Measurements from ENCODE around the gene VMP1. TPM values are rescaled to one million over a fixed set of nuclear protein-coding genes. Genes with fewer than 3 reads are reported as not detected.
A peak's percentile ranks its signal among the peaks of the same experiment; 100 is the strongest.
"Not testable (repeated sequence)": the region's sequence is repeated elsewhere in the genome, so short reads cannot be mapped to it uniquely, and the experiment has no call there.

The VMP1 gene
- total RNA-seq, 1 experiment from 2014 or later, result 281 TPM

DNA sequence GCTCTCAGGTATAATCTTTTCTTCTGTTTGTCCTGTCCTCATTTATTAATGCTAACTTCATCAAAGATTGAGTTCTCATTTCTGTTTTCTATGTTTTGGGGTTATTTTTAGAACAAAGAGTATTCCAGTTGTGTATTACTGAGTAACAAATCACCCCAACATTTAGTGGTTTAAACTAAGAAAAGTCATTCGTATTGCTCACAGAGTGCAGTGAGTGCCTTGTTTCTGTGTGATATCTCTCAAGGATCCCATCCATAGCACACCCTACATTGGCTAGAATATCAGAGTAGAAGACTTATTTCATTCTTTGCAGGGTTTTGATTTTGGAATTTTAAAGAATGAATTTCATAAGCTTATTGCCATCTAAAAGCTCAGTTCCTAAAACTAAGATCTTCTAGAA lies 72.1 kb downstream of the VMP1 start:
- ChIA-PET POLR2A (interaction anchor here (1.2 kb wide), 1 partner anchor 59 kb away, joined by 4 read pairs; no protein-coding TSS in a partner anchor), CTCF (interaction anchor here (0.6 kb wide), 1 partner anchor 10 kb away, joined by 4 read pairs; no protein-coding TSS in a partner anchor)
- peaks cover 24% of the 10 kb centered on the region for H3K36me3 ChIP-seq (ENCODE audit: control insufficient read depth, insufficient read depth, low read length)
- H3K27me3 ChIP-seq (ENCODE audit: control insufficient read depth, insufficient read depth, low read length), result no peaks in the 10 kb centered on the region
- H3K4me3 ChIP-seq (ENCODE audit: low read depth in 2 of 2, low read length in 2 of 2), result no peak overlapping the region
- in situ Hi-C loops (cut with HindIII; ENCODE audit: low pct_unique_long_range_greater_than_20kb, low sequenced_read_pairs) (no loop called here), intact Hi-C loops (cut with micrococcal nuclease; ENCODE audit: unreplicated experiment) (no loop called here)
- BruUV-seq (replicated peaks), result no TSS peak
- no peak for DNase-seq (ENCODE audit: low read depth, low spot score)
- no peak for ATAC-seq
- H3K9me3 ChIP-seq (ENCODE audit: control insufficient read depth, insufficient read depth, low read depth, low read length), result 0 out of 2 replicates have a peak, but pooled peaks cover 5% of the 10 kb centered on the region
- H3K27ac ChIP-seq (ENCODE audit: low read length), result peak overlapping the region; percentile 100
- peaks cover 47% of the 10 kb centered on the region for H3K4me1 ChIP-seq (ENCODE audit: control insufficient read depth, insufficient read depth, low read length)
- TF ChIP-seq, protein P1, sequence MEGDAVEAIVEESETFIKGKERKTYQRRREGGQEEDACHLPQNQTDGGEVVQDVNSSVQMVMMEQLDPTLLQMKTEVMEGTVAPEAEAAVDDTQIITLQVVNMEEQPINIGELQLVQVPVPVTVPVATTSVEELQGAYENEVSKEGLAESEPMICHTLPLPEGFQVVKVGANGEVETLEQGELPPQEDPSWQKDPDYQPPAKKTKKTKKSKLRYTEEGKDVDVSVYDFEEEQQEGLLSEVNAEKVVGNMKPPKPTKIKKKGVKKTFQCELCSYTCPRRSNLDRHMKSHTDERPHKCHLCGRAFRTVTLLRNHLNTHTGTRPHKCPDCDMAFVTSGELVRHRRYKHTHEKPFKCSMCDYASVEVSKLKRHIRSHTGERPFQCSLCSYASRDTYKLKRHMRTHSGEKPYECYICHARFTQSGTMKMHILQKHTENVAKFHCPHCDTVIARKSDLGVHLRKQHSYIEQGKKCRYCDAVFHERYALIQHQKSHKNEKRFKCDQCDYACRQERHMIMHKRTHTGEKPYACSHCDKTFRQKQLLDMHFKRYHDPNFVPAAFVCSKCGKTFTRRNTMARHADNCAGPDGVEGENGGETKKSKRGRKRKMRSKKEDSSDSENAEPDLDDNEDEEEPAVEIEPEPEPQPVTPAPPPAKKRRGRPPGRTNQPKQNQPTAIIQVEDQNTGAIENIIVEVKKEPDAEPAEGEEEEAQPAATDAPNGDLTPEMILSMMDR (IDR thresholded peaks at IDR 0.05), result no peak
- no peak for TF ChIP-seq SIN3A (IDR thresholded peaks at IDR 0.05; ENCODE audit: borderline replicate concordance, insufficient read depth, low read depth, low read length)
- TF ChIP-seq POLR2AphosphoS5 (IDR thresholded peaks at IDR 0.05; ENCODE audit: low read depth, low read length), result no peak
- no peak for TF ChIP-seq TCF7L2 (IDR thresholded peaks at IDR 0.05; ENCODE audit: low read depth, low read length)
- TF ChIP-seq, protein P2, sequence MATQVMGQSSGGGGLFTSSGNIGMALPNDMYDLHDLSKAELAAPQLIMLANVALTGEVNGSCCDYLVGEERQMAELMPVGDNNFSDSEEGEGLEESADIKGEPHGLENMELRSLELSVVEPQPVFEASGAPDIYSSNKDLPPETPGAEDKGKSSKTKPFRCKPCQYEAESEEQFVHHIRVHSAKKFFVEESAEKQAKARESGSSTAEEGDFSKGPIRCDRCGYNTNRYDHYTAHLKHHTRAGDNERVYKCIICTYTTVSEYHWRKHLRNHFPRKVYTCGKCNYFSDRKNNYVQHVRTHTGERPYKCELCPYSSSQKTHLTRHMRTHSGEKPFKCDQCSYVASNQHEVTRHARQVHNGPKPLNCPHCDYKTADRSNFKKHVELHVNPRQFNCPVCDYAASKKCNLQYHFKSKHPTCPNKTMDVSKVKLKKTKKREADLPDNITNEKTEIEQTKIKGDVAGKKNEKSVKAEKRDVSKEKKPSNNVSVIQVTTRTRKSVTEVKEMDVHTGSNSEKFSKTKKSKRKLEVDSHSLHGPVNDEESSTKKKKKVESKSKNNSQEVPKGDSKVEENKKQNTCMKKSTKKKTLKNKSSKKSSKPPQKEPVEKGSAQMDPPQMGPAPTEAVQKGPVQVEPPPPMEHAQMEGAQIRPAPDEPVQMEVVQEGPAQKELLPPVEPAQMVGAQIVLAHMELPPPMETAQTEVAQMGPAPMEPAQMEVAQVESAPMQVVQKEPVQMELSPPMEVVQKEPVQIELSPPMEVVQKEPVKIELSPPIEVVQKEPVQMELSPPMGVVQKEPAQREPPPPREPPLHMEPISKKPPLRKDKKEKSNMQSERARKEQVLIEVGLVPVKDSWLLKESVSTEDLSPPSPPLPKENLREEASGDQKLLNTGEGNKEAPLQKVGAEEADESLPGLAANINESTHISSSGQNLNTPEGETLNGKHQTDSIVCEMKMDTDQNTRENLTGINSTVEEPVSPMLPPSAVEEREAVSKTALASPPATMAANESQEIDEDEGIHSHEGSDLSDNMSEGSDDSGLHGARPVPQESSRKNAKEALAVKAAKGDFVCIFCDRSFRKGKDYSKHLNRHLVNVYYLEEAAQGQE (IDR thresholded peaks at IDR 0.05; ENCODE audit: insufficient read depth in 1 of 2, low read depth in 2 of 2, low read length in 1 of 2), result no peak

DNA sequence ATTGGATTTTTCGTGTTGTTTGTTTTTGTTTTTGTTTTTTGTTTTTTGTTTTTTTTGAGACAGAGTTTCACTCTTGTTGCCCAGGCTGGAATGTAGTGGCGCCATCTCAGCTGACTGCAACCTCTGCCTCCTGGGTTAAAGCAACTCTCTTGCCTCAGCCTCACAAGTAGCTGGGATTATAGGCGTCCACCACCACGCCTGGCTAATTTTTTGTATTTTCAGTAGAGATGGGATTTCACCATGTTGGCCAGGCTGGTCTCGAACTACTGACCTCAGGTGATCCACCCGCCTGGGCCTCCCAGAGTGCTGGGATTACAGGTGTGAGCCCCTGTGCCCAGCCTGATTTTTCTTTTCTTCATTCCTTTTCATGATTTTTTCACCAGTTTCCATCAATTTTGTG lies 73.1 kb downstream of the VMP1 start:
- H3K36me3 ChIP-seq (ENCODE audit: control insufficient read depth, insufficient read depth, low read length), result peaks cover 24% of the 10 kb centered on the region
- H3K4me1 ChIP-seq (ENCODE audit: control insufficient read depth, insufficient read depth, low read length), result peaks cover 57% of the 10 kb centered on the region
- H3K9me3 ChIP-seq (ENCODE audit: control insufficient read depth, insufficient read depth, low read depth, low read length); POLR2A ChIA-PET; in situ Hi-C loops (cut with HindIII; ENCODE audit: low pct_unique_long_range_greater_than_20kb, low sequenced_read_pairs); CTCF ChIA-PET; DNase-seq (ENCODE audit: low read depth, low spot score); H3K4me3 ChIP-seq (ENCODE audit: low read depth in 2 of 2, low read length in 2 of 2); BruUV-seq (replicated peaks); ATAC-seq; H3K27me3 ChIP-seq (ENCODE audit: control insufficient read depth, insufficient read depth, low read length): not testable (repeated sequence)
- intact Hi-C loops (cut with micrococcal nuclease; ENCODE audit: unreplicated experiment), result loop anchor here (2.0 kb wide), 1 partner anchor 24 kb away; no protein-coding TSS in a partner anchor
- peak overlapping the region; percentile 100 for H3K27ac ChIP-seq (ENCODE audit: low read length)

DNA sequence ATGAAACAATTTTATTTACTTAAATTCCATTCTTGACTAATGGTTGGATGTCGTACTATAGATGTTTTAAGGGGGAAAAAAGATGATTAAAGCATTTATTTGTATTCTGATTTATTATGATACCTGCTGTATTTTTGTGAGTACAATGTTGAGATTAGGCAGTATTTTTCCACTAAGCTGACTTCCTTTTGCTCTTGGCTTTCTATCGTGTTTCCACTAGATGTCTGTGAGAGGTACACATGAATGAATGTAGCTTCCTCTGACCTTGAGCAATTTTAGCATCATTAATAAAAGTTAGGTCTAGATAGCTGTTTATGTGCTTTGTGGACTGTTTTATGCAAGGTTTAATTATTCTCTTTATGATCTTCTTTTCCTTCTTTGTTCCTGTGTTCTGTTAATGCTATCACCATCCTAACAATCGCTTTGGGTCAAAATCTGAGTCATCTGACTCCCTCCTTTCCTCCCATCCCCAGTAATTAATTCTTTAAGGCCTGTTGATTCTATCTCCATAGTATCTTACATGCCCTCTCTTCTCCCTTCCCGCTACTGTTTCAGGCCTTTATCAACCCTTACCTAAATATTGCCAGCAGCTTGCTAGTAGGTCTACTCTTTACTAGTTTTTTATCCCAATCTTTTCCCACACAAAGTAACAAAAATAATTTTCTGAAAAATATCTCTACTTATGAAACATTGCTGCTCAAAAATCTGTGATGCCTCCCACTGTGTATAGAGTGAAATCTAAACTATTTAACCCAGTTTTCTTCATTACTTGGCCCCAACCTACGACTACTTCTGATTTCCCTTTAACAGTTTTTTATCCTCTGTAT lies 76.0 kb downstream of the VMP1 start:
- ATAC-seq (peak; percentile 69), DNase-seq (ENCODE audit: low read depth, low spot score) (no peak)
- in situ Hi-C loops (cut with HindIII; ENCODE audit: low pct_unique_long_range_greater_than_20kb, low sequenced_read_pairs) (no loop called here), intact Hi-C loops (cut with micrococcal nuclease; ENCODE audit: unreplicated experiment) (no loop called here)
- Histone ChIP-seq H3K4me3 (ENCODE audit: low read depth in 2 of 2, low read length in 2 of 2) (no peak overlapping the region; a peak in 1 of 4 replicates), H3K4me1 (ENCODE audit: control insufficient read depth, insufficient read depth, low read length) (peaks cover 82% of the 10 kb centered on the region), H3K36me3 (ENCODE audit: control insufficient read depth, insufficient read depth, low read length) (peaks cover 8% of the 10 kb centered on the region; the same call in 1 of the 2 replicates), H3K9me3 (ENCODE audit: control insufficient read depth, insufficient read depth, low read depth, low read length) (no peaks in the 10 kb centered on the region), H3K27me3 (ENCODE audit: control insufficient read depth, insufficient read depth, low read length) (no peaks in the 10 kb centered on the region), H3K27ac (ENCODE audit: low read length) (peak overlapping the region; percentile 100)
- ChIA-PET POLR2A (interaction anchor here (0.9 to 4.5 kb wide), 4 partner anchors 50 to 63 kb away, joined by 3 to 34 read pairs (median 6); no protein-coding TSS in a partner anchor), CTCF (no interaction called here)
- TSS peak; percentile 54 for BruUV-seq (replicated peaks)
- TF ChIP-seq SIN3A (IDR thresholded peaks at IDR 0.05; ENCODE audit: borderline replicate concordance, insufficient read depth, low read depth, low read length) (no peak), POLR2AphosphoS5 (IDR thresholded peaks at IDR 0.05; ENCODE audit: low read depth, low read length) (peak; percentile 59; the same call in 1 of the 2 replicates), TCF7L2 (IDR thresholded peaks at IDR 0.05; ENCODE audit: low read depth, low read length) (peak; percentile 82)
- TF ChIP-seq, protein P2 (IDR thresholded peaks at IDR 0.05; ENCODE audit: insufficient read depth in 1 of 2, low read depth in 2 of 2, low read length in 1 of 2), result no peak
- TF ChIP-seq, protein P1 (IDR thresholded peaks at IDR 0.05), result no peak
